GM23338 (cell line): ENCODE data around the gene CRYGA. TPM values are rescaled to one million over a fixed set of nuclear protein-coding genes. Genes with fewer than 3 reads are reported as not detected.

Source experiments
- ATAC-seq: fragments of 200-7000 bp; cut with Tn5 transposase; 3 replicates; pipeline ENCODE4 v1.9.1; 2020
- DNase-seq: peaks from one replicate; pipeline ENCODE4 v3.0.0-alpha.2; 2015; ENCODE audit warnings: low spot score
- H2AFZ ChIP-seq: fragments of 200-600 bp; sonication (generic); 2 replicates; pipeline ENCODE4 v1.8.0; 2016; ENCODE audit warnings: antibody characterized with exemption, mild to moderate bottlenecking, moderate library complexity
- H3F3A ChIP-seq: fragments of 200-600 bp; sonication (generic); replicated peaks from 2 replicates; pipeline ENCODE4 v1.8.0; 2017; ENCODE audit warnings: antibody characterized with exemption, mixed run types, low read depth
- H3K27ac ChIP-seq: fragments of 200-600 bp; sonication (generic); 2 replicates; pipeline ENCODE4 v1.6.1; 2016; ENCODE audit warnings: low read depth
- H3K27me3 ChIP-seq: fragments of 200-600 bp; sonication (generic); 2 replicates; pipeline ENCODE4 v1.8.0; 2016; ENCODE audit warnings: mild to moderate bottlenecking, mixed run types, moderate library complexity; ENCODE audit not compliant: insufficient read depth
- H3K36me3 ChIP-seq: fragments of 200-600 bp; sonication (generic); 2 replicates; pipeline ENCODE4 v1.8.0; 2016; ENCODE audit warnings: mild to moderate bottlenecking; ENCODE audit not compliant: insufficient read depth
- H3K4me1 ChIP-seq: fragments of 200-600 bp; sonication (generic); 2 replicates; pipeline ENCODE4 v1.8.0; 2016; ENCODE audit warnings: mild to moderate bottlenecking, moderate library complexity; ENCODE audit not compliant: insufficient read depth
- H3K4me2 ChIP-seq: fragments of 200-600 bp; sonication (generic); 2 replicates; pipeline ENCODE4 v1.7.1; 2017; ENCODE audit warnings: mixed run types
- H3K4me3 ChIP-seq: fragments of 200-600 bp; sonication (generic); 2 replicates; pipeline ENCODE4 v1.6.1; 2016; ENCODE audit warnings: mixed run types
- H3K79me2 ChIP-seq: fragments of 200-600 bp; sonication (generic); replicated peaks from 2 replicates; pipeline ENCODE4 v1.8.0; 2017; ENCODE audit warnings: mild to moderate bottlenecking; ENCODE audit not compliant: insufficient read depth
- H3K9me2 ChIP-seq: fragments of 200-600 bp; sonication (generic); 2 replicates; pipeline ENCODE4 v1.8.0; 2017; ENCODE audit not compliant: insufficient read depth
- H4K20me1 ChIP-seq: fragments of 200-600 bp; sonication (generic); replicated peaks from 2 replicates; pipeline ENCODE4 v1.8.0; 2017; ENCODE audit warnings: mild to moderate bottlenecking; ENCODE audit not compliant: insufficient read depth
- H3K27ac Mint-ChIP-seq: 2 replicates; pipeline ENCODE4 v1.8.0; 2020; ENCODE audit warnings: inconsistent platforms, mild to moderate bottlenecking, moderate library complexity, mixed read lengths
- H3K27me3 Mint-ChIP-seq: 3 replicates; pipeline ENCODE4 v1.8.0; 2022; ENCODE audit warnings: low read depth, mild to moderate bottlenecking, moderate library complexity, mixed read lengths, inconsistent platforms; ENCODE audit not compliant: insufficient read depth, poor library complexity
- H3K36me3 Mint-ChIP-seq: 3 replicates; pipeline ENCODE4 v1.8.0; 2021; ENCODE audit warnings: low read depth, mild to moderate bottlenecking, inconsistent platforms, moderate library complexity, mixed read lengths
- H3K4me1 Mint-ChIP-seq: 3 replicates; pipeline ENCODE4 v1.8.0; 2020; ENCODE audit warnings: mild to moderate bottlenecking, inconsistent platforms, mixed read lengths
- H3K4me3 Mint-ChIP-seq: 3 replicates; pipeline ENCODE4 v1.8.0; 2021; ENCODE audit warnings: moderate library complexity, mild to moderate bottlenecking, inconsistent platforms, mixed read lengths
- H3K9me3 Mint-ChIP-seq: 3 replicates; pipeline ENCODE4 v1.8.0; 2020; ENCODE audit warnings: moderate library complexity, mild to moderate bottlenecking, inconsistent platforms, mixed read lengths
- CREB1 ChIP-seq: fragments of 250-450 bp; sonication (Bioruptor Pico); IDR thresholded peaks from 2 replicates; pipeline ENCODE4 v1.5.0; 2020; ENCODE audit warnings: low read depth, mild to moderate bottlenecking, moderate library complexity
- CTCF ChIP-seq, 2 experiments: fragments of 200-600 bp in 1 of 2; sonication (generic) in 1 of 2; conservative IDR thresholded peaks; 2 replicates each; pipeline versions ENCODE4 v1.5.1 to v1.6.1; 2016 to 2017; ENCODE audit warnings: antibody characterized with exemption in 2 of 2, low read depth in 2 of 2, mild to moderate bottlenecking in 2 of 2, moderate library complexity in 1 of 2
- EZH2 ChIP-seq: fragments of 200-600 bp; sonication (generic); IDR thresholded peaks from one replicate; pipeline ENCODE4 v1.8.0; 2017; ENCODE audit warnings: antibody characterized with exemption, mild to moderate bottlenecking, low read depth; ENCODE audit not compliant: unreplicated experiment
- EZH2phosphoT487 ChIP-seq: fragments of 200-600 bp; sonication (generic); IDR thresholded peaks from one replicate; pipeline ENCODE4 v1.8.1; 2018; ENCODE audit warnings: antibody characterized with exemption; ENCODE audit not compliant: unreplicated experiment
- JUNB ChIP-seq: IDR thresholded peaks from one replicate; pipeline ENCODE4 v1.6.1; 2016; ENCODE audit warnings: antibody characterized with exemption; ENCODE audit not compliant: unreplicated experiment
- NANOG ChIP-seq: IDR thresholded peaks from 2 replicates; pipeline ENCODE4 v1.6.1; 2016; ENCODE audit warnings: antibody characterized with exemption, borderline replicate concordance
- POLR2AphosphoS5 ChIP-seq: IDR thresholded peaks from 2 replicates; pipeline ENCODE4 v1.6.1; 2016; ENCODE audit warnings: antibody characterized with exemption, low read depth
- STAT1 ChIP-seq: IDR thresholded peaks from one replicate; pipeline ENCODE4 v1.6.1; 2016; ENCODE audit warnings: antibody characterized with exemption; ENCODE audit not compliant: unreplicated experiment
- ZNF114 ChIP-seq: fragments of 250-450 bp; sonication (Bioruptor Pico); IDR thresholded peaks from 2 replicates; pipeline ENCODE4 v1.5.0; 2020; ENCODE audit warnings: mild to moderate bottlenecking, moderate library complexity
- ZNF331 ChIP-seq: fragments of 250-450 bp; sonication (Bioruptor Pico); IDR thresholded peaks from 2 replicates; pipeline ENCODE4 v1.5.0; 2020; ENCODE audit warnings: low read depth, mild to moderate bottlenecking, moderate library complexity
- polyA plus RNA-seq: library from polyadenylated mRNA; unstranded; fragments of >200 nt; fragmentation: Nextera tagmentation; extraction: Ambion mirVana; gene quantifications from 2 replicates; pipeline ENCODE4 v1.2.1, GENCODE V29; 2016
- total RNA-seq: library from RNA; depleted of rRNA; stranded (reverse); fragments of >200 nt; shearing (Covaris generic); gene quantifications from 2 replicates; pipeline ENCODE4 v1.2.3, GENCODE V29; 2014
- TF ChIP-seq, protein P1 (sequence below): IDR thresholded peaks from 2 replicates; pipeline ENCODE4 v1.6.1; 2016; ENCODE audit warnings: antibody characterized with exemption
- TF ChIP-seq, protein P2 (sequence below): IDR thresholded peaks from one replicate; pipeline ENCODE4 v1.6.1; 2018; ENCODE audit warnings: antibody characterized with exemption; ENCODE audit not compliant: unreplicated experiment

CRYGA gene
- total and polyA plus RNA-seq, 2 experiments from 2014 or later, result not detected

GRCh38 chr2:208147759-208148158 is 15.6 kb downstream of the CRYGA start:
- H3K4me3 Mint-ChIP-seq, result no peak overlapping the region
- Histone ChIP-seq H3K4me3 (no peak overlapping the region), H3K4me1 (peaks cover 26% of the 10 kb centered on the region), H3K79me2 (no peaks in the 10 kb centered on the region), H2AFZ (no peak overlapping the region), H3K36me3 (peaks cover 7% of the 10 kb centered on the region), H3K4me2 (no peak overlapping the region), H3K9me2 (0 out of 2 replicates have a peak, but pooled peaks cover 4% of the 10 kb centered on the region), H3K27me3 (no peaks in the 10 kb centered on the region), H3F3A (no peaks in the 10 kb centered on the region), H4K20me1 (no peaks in the 10 kb centered on the region), H3K27ac (no peak overlapping the region)
- peaks cover 10% of the 10 kb centered on the region for H3K36me3 Mint-ChIP-seq
- peaks cover 5% of the 10 kb centered on the region for H3K27me3 Mint-ChIP-seq
- ATAC-seq, result peak; percentile 54
- H3K4me1 Mint-ChIP-seq, result peaks cover 21% of the 10 kb centered on the region
- TF ChIP-seq STAT1 (no peak), CTCF (conservative IDR thresholded peaks at IDR 0.05; ENCODE audit: low read depth in 2 of 2) (peak; percentile 18 to 60; a peak in 3 of 4 replicates)
- H3K9me3 Mint-ChIP-seq, result peaks cover 14% of the 10 kb centered on the region
- DNase-seq, result peak; percentile 20
- no peak overlapping the region for H3K27ac Mint-ChIP-seq

- H3K27ac Mint-ChIP-seq, result no peak overlapping the region
- no peak overlapping the region for H3K4me3 ChIP-seq
- H3F3A ChIP-seq, result no peaks in the 10 kb centered on the region
- 0 out of 2 replicates have a peak, but pooled peaks cover 4% of the 10 kb centered on the region for H3K9me2 ChIP-seq
- no peak overlapping the region for H3K27ac ChIP-seq
- H3K4me1 Mint-ChIP-seq, result peaks cover 26% of the 10 kb centered on the region
- peaks cover 5% of the 10 kb centered on the region for H3K27me3 Mint-ChIP-seq
- peaks cover 34% of the 10 kb centered on the region for H3K4me1 ChIP-seq
- no peaks in the 10 kb centered on the region for H3K79me2 ChIP-seq
- peak overlapping the region; percentile 38; the same call in 1 of the 2 replicates for H2AFZ ChIP-seq
- ATAC-seq, result no peak
- DNase-seq, result no peak
- peaks cover 7% of the 10 kb centered on the region for H3K36me3 ChIP-seq
- peaks cover 14% of the 10 kb centered on the region for H3K9me3 Mint-ChIP-seq
- H3K4me3 Mint-ChIP-seq, result no peak overlapping the region
- no peaks in the 10 kb centered on the region for H3K27me3 ChIP-seq
- H4K20me1 ChIP-seq, result no peaks in the 10 kb centered on the region
- no peak overlapping the region for H3K4me2 ChIP-seq
- H3K36me3 Mint-ChIP-seq, result peaks cover 10% of the 10 kb centered on the region
- TF ChIP-seq STAT1, result no peak
- TF ChIP-seq, protein P1, sequence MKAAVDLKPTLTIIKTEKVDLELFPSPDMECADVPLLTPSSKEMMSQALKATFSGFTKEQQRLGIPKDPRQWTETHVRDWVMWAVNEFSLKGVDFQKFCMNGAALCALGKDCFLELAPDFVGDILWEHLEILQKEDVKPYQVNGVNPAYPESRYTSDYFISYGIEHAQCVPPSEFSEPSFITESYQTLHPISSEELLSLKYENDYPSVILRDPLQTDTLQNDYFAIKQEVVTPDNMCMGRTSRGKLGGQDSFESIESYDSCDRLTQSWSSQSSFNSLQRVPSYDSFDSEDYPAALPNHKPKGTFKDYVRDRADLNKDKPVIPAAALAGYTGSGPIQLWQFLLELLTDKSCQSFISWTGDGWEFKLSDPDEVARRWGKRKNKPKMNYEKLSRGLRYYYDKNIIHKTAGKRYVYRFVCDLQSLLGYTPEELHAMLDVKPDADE, result no peak
- TF ChIP-seq ZNF114 (CRISPR knock-in tag), result no peak
- no peak for TF ChIP-seq EZH2
- TF ChIP-seq POLR2AphosphoS5, result no peak
- no peak for TF ChIP-seq JUNB
- TF ChIP-seq, protein P2, sequence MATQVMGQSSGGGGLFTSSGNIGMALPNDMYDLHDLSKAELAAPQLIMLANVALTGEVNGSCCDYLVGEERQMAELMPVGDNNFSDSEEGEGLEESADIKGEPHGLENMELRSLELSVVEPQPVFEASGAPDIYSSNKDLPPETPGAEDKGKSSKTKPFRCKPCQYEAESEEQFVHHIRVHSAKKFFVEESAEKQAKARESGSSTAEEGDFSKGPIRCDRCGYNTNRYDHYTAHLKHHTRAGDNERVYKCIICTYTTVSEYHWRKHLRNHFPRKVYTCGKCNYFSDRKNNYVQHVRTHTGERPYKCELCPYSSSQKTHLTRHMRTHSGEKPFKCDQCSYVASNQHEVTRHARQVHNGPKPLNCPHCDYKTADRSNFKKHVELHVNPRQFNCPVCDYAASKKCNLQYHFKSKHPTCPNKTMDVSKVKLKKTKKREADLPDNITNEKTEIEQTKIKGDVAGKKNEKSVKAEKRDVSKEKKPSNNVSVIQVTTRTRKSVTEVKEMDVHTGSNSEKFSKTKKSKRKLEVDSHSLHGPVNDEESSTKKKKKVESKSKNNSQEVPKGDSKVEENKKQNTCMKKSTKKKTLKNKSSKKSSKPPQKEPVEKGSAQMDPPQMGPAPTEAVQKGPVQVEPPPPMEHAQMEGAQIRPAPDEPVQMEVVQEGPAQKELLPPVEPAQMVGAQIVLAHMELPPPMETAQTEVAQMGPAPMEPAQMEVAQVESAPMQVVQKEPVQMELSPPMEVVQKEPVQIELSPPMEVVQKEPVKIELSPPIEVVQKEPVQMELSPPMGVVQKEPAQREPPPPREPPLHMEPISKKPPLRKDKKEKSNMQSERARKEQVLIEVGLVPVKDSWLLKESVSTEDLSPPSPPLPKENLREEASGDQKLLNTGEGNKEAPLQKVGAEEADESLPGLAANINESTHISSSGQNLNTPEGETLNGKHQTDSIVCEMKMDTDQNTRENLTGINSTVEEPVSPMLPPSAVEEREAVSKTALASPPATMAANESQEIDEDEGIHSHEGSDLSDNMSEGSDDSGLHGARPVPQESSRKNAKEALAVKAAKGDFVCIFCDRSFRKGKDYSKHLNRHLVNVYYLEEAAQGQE, result no peak
- TF ChIP-seq CTCF (conservative IDR thresholded peaks at IDR 0.05; ENCODE audit: low read depth in 2 of 2), result no peak
- no peak for TF ChIP-seq ZNF331
- TF ChIP-seq EZH2phosphoT487, result no peak
- TF ChIP-seq NANOG, result no peak
- no peak for TF ChIP-seq CREB1 (CRISPR knock-in tag)
Observed at GRCh38 chr2:208147008-208147407, 16.4 kb downstream of the CRYGA start.
